GM18519 (cell line): Measurements from ENCODE around the gene ZNF747.

Experiments
- ATAC-seq: cut with Tn5 transposase; IDR thresholded peaks from one replicate; pipeline ENCODE4 v1.9.1; 2021; ENCODE audit warnings: mild to moderate bottlenecking, moderate library complexity; ENCODE audit not compliant: unreplicated experiment, low FRiP score

ZNF747 gene

DNA sequence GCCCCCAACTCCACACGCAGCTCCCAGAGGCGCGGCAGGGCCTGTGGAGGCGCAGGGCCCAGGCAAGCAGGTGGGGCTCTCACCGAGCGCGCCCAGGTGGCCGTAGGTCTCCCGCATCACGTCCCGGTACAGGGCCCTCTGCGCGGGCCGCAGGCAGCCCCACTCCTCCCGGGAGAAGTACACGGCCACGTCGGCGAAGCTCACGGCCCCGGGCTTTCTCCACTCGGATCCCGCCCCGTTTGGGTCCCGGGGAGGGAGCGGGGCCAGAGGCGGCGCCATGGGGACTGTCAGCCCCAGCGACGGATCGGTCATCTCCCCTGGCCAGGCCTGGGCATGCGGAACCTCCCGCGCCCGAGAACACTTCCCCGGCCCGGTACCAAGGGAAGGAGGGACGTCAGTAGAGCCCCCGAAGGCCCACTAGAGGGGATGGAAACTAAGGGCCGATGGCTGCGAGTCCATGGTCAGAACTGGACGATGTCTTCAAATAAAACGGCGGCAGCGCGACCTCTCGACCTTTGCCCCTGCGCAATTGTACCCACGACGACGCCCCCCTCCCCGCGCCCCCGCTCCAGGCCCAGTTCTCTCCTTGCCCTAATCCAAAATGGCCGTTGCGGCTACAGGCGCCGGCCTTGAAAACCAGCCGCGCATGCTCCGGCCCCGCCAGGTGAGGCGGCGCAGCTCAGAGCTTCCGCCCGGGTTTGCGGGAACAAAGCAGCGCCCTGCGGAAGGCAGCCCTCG is at the start of gene ZNF747:
Gene ZNF747 (minus strand): TSS at position 491 of the 738 bp plus-strand sequence. CDS start 179 bp downstream, at position 312.
- no peak for ATAC-seq

DNA sequence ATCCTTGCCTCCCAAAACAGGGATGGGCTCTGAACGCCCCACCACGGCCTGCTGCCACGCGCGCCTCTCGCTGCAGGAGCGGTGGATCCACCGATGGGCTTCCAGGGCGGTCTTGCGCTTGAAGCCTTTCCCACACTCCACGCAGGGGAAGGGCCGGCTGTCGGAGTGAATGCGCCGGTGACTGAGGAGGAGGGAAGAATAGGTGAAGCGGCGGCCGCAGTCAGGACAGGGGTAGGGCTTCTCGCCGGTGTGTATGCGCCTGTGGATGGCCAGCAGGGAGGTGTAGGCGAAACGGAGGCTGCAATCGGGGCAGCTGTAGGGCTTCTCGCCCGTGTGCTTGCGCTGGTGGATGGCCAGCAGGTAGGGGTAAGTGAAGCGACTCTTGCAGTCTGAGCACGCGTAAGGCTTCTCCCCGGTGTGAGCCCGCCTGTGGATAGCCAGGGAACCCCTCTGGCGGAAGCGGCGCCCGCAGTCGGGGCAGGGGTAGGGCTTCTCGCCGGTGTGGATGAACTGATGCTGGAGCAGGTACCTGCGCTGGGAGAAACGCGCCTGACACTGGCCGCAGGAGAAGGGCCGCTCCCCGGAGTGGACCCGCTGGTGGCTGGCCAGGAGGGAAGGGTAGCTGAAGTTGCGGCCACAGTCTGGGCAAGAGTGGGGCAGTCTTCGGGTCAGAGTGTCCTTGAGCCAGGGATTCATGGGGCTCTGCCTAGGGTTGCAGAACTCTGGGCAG is 48.1 kb upstream of the ZNF747 start:
- ATAC-seq: no peak

DNA sequence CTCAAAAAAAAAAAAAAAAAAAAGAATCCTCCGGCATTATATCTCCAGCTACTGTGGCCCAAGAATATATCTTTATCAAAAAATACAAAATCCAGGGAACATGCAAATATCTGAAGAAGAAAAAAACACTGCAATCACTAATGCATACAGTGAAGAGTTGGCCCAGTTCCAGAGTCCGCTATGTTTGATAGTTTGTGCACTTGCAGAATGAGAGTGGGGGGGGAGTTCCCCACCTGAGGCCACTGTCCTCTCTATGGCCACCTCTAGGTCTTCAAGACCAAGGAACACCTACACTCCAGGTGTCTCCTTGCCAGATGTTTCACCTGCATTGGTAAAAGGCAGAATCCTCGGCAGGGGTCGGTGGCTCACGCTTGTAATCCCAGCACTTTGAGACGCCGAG is 46.8 kb upstream of the ZNF747 start:
- no peak for ATAC-seq

DNA sequence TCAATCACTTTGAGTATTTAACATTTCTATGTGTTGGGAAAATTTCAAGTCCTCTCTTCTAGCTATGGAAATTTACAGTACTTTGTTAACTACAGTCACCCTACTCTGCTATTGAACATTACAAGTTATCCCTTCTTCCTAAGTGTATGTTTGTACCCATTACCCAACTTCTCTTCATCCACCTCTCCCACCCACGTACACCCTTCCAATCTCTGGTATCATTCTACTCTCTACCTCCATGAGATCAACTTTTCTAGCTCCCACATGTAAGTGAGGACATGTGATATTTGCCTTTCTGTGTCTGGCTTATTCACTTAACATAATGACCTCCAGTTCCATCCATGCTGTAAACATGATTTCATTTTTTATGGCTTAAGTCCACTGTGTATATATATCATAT is 40.0 kb upstream of the ZNF747 start:
- ATAC-seq: no peak

DNA sequence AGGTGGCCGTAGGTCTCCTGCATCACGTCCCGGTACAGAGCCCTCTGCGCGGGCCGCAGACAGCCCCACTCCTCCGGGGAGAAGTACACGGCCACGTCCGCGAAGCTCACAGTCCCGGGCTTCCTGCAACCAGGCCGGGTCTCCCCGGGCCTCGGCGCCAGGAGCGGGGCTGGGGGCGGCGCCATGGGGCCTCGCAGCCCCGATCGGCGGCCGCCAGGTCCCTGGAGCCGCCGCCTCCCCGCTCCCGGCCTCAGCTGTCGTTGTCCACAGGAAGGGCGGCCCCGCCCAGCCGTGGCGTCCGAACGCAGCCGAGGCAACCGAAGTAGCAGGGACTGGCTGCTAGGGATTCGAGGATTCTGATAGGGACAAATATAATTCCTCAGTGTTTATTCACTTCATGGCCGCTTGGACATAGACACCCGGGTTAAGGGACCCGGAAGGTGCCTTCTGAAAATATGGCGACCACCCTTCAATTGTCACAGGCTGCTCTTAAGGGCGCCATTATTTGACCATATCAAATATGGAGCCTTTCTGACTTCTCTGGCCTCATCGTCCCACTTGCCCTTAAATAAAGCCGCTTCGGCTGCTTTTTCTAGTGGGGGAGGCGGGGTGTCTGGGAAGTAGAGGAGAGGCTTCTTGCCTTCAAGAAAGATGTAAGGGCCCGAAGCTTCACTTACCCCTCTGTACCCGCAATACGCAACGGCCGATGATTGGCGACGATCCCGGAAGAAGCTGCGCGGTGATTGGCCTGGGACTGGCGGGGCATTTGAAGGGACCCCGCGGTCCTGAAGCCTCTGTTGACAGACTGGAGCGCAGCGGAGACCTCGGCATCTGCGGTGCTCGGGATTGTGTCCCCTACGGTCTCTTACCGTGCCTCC is 37.0 kb upstream of the ZNF747 start, which contains the start of gene ZNF688:
Gene ZNF688 (minus strand): TSS at position 270 of the 878 bp plus-strand sequence. CDS start 85 bp downstream, at position 185.
- peak; percentile 59 for ATAC-seq

DNA sequence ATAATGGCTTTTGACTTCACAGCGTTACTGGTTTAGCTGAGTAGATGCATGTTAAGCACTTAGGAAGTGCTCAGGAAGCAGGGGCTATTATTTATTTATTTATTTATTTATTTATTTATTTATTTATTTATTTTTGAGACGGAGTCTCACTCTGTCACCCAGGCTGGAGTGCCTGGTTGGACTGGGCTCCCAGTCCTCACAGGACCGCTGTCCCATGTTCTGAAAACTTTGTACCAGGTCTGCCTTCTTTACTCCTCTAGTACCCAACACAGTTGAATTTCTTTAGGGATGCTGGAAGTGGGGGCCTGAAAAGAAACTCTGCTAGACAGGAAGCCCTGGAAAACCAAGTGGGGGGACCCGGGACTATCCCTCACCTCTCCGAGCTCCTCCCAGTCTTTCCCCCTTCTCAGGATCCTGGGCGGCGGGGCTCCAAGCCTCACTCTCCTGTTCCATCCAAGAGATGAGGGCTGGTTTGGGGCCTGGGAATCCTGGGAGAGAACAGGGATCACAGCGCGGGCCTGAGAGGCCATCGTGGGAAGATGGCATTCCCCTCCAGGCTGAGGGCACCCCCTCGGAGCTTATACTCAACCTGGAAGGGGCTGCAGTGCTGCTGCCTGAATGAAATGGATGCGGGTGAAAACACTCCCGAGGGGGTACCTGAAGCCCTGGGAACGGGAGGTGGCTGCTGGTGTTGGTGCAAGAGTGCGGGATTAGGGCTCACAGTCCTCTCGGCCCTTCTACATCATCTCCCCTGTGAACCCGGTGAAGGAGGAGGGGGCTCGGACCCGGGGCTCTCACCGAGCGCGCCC is 36.2 kb upstream of the ZNF747 start:
- no peak for ATAC-seq

DNA sequence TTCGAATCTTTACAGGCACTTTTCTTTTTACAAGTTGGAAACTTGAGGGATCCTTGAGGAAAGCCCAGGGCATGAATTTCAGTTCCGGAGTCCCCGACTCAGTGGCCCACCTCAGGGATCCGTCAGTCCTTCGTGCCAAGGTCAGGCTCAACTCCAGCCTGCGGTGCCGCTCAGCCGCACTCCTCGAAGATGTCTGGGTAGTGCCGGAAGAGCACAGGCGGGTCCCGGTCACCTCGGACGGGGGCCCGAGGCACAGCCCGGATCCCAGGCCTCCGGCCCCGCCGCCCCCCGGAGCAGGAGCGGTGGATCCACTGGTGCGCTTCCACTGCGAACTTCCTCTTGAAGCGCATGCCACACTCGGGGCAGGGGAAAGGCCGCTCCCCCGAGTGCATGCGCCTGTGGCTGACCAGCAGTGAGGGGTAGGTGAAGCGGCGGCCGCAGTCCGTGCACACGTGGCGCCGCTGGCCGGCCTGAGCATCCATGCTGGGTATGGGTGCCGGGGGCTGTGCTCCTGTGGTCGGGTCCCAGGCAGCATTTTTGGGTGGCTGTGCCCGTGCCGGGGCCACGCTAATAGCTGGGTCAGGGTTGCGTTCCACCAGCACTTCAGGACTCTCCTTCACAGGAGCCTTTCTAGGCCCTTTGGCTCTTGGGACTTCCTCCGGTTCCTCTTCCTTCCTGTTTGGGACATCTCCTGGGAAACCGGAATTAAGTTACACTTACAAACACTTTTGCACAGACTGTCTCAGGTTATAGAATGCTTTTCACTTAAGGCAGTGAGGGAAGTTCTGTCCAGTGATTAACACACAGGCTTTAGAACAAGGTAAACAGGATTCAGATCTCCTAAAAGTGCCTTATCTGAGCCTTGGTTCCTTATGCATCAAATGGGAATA is 35.3 kb upstream of the ZNF747 start:
- ATAC-seq: no peak

DNA sequence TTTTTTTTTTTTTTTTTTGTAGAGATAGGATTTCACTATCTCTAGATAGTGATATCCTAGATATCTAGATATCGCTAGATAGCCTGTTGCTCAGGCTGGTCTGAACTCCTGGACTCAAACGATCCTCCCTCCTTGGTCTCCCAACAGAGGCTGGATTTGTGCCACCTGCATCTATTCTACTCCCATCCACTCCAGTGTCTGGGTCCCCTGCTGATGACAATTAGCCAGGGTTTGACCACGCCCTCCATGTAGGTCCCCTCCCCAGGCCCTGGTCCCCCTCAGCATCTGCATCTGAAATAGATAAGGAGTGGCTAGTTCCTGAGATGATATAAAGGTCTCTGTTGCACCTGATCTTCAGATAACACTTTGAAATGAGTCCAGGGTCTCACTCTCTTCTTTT is 34.6 kb upstream of the ZNF747 start:
- ATAC-seq: no peak

DNA sequence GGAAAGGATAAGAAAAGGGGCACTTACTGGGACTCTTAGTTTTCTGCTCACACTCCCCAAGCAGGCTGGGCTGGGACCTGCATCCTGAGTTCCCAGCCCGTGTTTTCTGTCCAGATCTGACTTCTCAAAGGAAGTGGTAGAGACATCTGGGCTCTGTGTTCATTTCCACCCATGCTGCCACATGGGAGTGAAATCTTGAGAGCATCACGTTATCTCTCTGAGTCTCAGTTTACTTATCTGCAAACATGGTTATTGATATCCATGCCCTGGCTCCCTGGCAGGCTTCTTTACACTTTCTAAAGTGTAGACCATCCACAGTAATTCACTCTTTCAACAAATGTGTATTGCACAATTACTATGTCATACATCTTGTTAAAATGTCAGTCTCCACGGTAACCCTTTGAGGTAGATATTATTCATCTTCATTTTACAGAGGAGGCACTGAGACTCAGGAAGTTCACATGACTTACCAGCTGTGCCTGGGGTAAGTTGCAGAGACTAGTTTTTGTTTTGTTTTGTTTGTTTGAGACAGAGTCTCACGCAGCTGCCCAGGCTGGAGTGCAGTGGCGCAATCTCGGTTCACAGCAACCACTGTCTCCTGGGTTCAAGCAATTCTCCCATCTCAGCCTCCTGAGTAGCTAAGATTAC is 33.5 kb upstream of the ZNF747 start:
- ATAC-seq: no peak

DNA sequence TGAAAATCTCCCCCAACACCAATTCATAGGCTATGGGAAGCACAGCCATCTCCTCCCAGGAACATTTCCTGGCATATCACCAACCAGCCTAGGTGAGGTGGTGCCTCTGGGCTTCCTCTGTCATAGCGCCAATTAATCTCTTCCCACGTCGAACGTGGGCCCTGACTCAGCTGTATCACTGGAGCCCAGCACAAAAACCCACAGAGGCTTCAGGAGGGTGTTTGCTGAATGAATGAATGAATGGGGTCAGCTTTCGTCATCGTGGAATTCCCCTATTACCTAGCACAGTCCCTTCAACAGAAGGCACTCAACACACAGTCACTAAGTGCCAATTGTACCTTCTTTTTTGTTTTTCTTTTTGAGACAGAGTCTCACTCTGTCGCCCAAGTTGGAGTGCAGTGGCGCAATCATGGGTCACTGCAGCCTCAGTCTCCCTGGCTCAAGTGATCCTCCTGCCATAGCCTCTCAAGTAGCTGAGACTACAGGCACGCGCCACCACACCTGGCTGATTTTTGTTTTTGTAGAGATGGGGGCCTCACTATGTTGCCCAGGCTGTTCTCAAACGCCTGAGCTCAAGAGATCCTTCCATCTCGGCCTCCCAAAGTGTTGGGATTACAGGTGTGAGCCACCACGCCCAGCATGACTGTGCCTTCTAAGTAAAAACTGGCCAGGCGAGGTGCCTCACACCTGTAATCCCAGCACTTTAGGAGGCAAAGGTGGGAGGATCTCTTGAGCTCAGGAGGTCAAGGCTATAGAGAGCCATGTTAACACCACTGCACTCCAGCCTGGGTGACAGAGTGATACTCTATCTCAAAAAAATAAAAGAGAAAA is 32.7 kb upstream of the ZNF747 start:
- ATAC-seq: no peak

DNA sequence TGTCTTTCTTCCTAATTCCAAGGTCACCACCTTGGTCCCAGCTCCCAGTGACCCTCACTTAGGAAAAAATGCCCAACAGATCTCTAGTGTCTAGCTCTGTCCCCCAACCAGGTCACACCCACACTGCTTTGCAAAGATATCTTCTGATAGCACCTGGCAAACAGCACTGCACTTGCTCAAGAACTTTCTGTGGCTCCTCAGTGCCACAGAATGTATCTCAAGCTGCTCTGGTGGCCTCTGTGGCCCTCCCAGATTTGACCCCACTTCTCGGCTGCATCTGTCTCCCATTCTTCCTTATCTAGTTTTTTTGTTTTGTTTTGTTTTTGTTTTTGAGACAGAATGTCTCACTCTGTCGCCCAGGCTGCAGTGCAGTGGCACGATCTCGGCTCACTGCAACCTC is 31.9 kb upstream of the ZNF747 start:
- no peak for ATAC-seq

DNA sequence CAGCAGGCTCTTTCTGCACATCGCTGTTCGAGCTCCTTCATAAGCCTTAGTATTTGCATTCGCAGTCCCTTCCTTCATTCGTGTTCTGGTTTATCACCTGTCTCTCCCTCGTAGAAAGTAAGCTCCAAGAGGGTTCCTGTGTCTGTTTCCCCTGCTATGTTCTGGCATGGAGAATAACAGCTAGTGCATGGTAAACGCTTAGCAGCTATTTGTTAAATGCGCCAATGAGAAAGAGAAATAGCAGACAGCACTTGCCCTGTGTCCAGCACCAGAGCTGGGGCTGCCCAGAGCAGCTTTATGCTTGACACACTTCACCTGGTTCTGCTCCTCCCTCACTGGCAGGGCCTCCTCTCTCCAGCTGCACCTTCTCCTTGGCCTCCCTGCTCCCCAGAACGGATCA is 31.3 kb upstream of the ZNF747 start:
- ATAC-seq: no peak

DNA sequence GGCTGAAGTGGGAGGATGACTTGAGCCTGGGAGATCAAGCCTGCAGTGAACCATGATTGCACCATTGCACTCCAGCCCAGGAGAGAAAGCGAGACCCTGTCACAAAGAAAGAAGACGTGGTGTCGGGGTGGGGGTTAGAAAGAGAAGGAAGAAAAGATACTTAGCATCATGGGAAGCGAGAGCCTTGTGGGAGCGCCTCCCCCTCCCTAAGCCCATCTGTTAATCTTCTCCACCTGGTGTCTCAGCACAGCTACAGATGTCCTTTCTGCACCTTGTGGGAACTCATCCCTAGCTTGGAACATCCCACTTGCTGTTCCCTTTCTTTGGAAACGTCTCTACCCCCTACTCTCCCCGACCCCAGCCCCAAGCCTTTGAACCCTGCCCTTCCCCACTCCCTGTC is 30.9 kb upstream of the ZNF747 start:
- ATAC-seq: no peak

DNA sequence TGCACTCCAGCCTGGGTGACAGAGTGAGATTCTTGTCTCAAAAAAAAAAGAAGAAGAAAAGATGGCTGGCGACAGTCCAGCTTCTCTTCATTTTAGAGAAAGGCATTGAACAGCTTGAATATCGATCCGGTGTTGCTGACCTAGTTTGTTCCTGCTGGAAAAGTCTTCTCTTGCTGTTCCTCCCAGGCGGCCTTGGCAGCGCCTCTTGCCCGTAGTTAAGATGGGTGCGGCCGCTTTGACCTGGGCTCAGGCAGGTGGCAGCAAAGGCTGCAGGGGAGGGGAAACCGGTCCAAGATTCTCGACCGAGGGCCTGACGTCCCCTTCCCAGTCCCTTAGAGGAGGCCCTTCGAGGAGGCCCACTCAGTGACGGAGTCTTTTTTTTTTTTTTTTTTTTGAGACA is 27.4 kb upstream of the ZNF747 start:
- ATAC-seq: no peak

DNA sequence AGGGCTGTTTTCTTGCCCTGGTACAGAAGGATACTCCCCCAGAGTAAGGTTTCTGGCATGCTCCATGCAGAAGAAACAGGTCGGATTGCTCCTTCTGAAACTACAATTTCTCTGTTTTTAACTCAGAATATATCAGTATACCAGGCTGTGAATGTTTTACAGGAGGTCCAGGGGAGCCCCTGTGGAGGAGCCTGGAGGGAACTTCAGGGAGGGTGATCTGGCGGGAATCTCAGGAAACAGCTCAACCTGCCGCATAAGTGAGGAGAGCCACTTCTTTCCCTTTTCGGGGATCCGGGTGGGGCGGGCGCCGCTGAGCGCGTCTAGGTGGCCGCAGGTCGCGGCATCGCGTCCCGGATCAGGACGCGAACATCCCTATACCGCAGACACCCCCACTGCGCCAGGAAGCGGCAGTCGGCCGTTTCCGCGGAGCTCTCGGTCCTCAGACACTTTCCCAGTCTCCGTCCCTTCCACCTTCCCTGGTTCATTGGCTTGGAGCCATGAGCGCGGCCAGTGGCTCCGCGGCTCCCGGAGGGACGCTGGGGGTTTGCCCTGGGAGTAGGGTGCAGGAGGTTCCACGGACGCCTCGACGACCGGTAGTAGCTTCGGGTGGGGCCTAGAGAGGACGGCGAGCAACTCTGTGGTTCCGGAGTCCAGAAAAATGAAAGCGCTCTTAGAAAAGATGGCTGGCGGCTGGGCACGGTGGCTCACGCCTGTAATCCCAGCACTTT is 26.6 kb upstream of the ZNF747 start:
- no peak for ATAC-seq

DNA sequence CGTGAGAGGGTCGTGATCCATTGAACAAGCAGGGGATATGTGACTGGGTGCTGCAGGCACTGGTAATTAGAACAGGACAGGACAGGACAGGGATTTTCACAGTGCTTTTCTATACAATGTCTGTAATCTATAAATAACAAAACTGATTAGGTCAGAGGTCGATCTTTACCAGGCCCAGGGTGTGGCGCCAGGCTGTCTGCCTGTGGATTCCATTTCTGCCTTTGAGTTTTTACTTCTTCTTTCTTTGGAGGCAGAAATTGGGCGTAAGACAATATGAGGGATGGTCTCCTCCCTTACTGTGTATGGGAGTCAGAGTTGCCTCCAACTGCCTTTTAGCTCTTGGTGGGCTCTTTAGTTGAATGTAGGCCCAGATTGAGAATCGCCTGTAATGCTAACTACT is 25.0 kb upstream of the ZNF747 start:
- ATAC-seq: no peak

DNA sequence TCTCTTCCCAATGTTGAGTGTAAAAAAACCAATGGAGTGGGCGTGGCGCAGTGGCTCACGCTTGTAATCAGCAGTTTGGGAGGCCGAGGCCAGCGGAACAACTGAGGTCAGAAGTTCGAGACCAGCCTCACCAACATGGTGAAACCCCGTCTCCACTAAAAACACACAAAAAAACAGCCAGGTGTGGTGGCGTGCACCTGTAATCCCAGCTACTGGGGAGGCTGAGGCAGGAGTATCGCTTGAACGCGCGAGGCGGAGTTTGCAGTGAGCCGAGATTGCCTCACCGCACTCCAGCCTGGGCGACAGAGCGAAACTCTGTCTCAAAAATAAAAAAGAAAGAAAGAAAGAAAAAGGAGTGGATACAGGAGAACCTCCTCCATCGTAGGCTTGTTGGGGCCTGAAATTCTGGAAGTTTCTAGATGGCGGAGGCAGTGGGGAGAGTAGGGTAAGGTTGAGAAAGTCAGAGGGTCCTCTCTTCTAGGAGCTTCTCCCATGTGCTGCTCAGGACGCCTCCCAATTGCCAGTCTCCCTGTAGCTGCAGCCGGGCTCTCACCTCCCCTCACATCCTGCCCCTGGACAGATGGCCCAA is 24.2 kb upstream of the ZNF747 start:
- ATAC-seq: no peak
